PC-3 (cell line): ENCODE measurements around the gene EIF5. TPM values are rescaled to one million over a fixed set of nuclear protein-coding genes. Genes with fewer than 3 reads are reported as not detected.

Experiments
- ATAC-seq: fragments of 200-7000 bp; cut with Tn5 transposase; 2 replicates; pipeline ENCODE4 v1.9.1; 2020; ENCODE audit warnings: mild to moderate bottlenecking, moderate library complexity
- BruUV-seq: library from RNA; stranded (reverse); fragments of 400-500 nt; replicated peaks from 2 replicates; lab custom pipeline; 2021; lab: Mats Ljungman, UMichigan
- CTCF ChIA-PET: fragments of 300-600 bp; sonication (Branson Sonifier 250); formaldehyde crosslinking; loops from one replicate; lab custom pipeline; 2022; ENCODE audit warnings: antibody characterized with exemption; lab: Charles Lee
- POLR2A ChIA-PET: fragments of 300-600 bp; sonication (Branson Sonifier 250); formaldehyde crosslinking; loops from one replicate; lab custom pipeline; 2022; ENCODE audit warnings: antibody characterized with exemption; ENCODE audit not compliant: unreplicated experiment; lab: Charles Lee
- DNase-seq: peaks from one replicate; pipeline ENCODE4 v3.0.0-alpha.2; 2015
- H2AFZ ChIP-seq: fragments of 300-600 bp; sonication (generic); 2 replicates; pipeline ENCODE4 v1.6.0; 2016; ENCODE audit warnings: antibody characterized with exemption, low read length
- H3F3A ChIP-seq: fragments of 300-600 bp; sonication (generic); one replicate; pipeline ENCODE4 v1.6.0; 2017; ENCODE audit warnings: antibody characterized with exemption, low read length, control low read depth, mild to moderate bottlenecking; ENCODE audit not compliant: unreplicated experiment
- H3K27ac ChIP-seq: fragments of 300-600 bp; sonication (generic); 2 replicates; pipeline ENCODE4 v1.5.1; 2016; ENCODE audit warnings: mild to moderate bottlenecking, low read length
- H3K27me3 ChIP-seq: fragments of 300-600 bp; sonication (generic); 2 replicates; pipeline ENCODE4 v1.6.1; 2016; ENCODE audit warnings: low read length, mixed read lengths
- H3K36me3 ChIP-seq: fragments of 300-600 bp; sonication (generic); 2 replicates; pipeline ENCODE4 v1.6.1; 2016; ENCODE audit warnings: low read depth, mixed run types, low read length, mixed read lengths
- H3K4me1 ChIP-seq: fragments of 300-600 bp; sonication (generic); 2 replicates; pipeline ENCODE4 v1.5.1; 2016; ENCODE audit warnings: low read length; ENCODE audit not compliant: insufficient read depth
- H3K4me2 ChIP-seq: fragments of 300-600 bp; sonication (generic); 2 replicates; pipeline ENCODE4 v1.6.0; 2016; ENCODE audit warnings: low read length
- H3K4me3 ChIP-seq: fragments of 300-600 bp; sonication (generic); 2 replicates; pipeline ENCODE4 v1.5.1; 2016; ENCODE audit warnings: mild to moderate bottlenecking, low read length, mixed read lengths
- H3K79me2 ChIP-seq: fragments of 300-600 bp; sonication (generic); 2 replicates; pipeline ENCODE4 v1.6.1; 2017; ENCODE audit warnings: low read length, mixed read lengths
- H3K9ac ChIP-seq: fragments of 300-600 bp; sonication (generic); 2 replicates; pipeline ENCODE4 v1.6.0; 2016; ENCODE audit warnings: mild to moderate bottlenecking, low read length
- H3K9me2 ChIP-seq: fragments of 300-600 bp; sonication (generic); replicated peaks from 2 replicates; pipeline ENCODE4 v1.6.1; 2016; ENCODE audit warnings: mixed run types, low read length, mixed read lengths
- H3K9me3 ChIP-seq: fragments of 300-600 bp; sonication (generic); 2 replicates; pipeline ENCODE4 v1.6.1; 2016; ENCODE audit warnings: low read length, mixed read lengths
- H4K20me1 ChIP-seq: fragments of 300-600 bp; sonication (generic); 2 replicates; pipeline ENCODE4 v1.6.1; 2016; ENCODE audit warnings: low read length, mixed read lengths
- EZH2 ChIP-seq: fragments of 300-600 bp; sonication (generic); IDR thresholded peaks from one replicate; pipeline ENCODE4 v1.6.1; 2017; ENCODE audit warnings: antibody characterized with exemption, mild to moderate bottlenecking, low read length; ENCODE audit not compliant: unreplicated experiment
- EZH2phosphoT487 ChIP-seq: fragments of 300-600 bp; sonication (generic); IDR thresholded peaks from 2 replicates; pipeline ENCODE4 v1.6.1; 2018; ENCODE audit warnings: mild to moderate bottlenecking, antibody characterized with exemption, low read length, borderline replicate concordance
- intact Hi-C: fragments of 100-400 bp; cut with micrococcal nuclease; formaldehyde crosslinking; loops from 2 replicates; pipeline ENCODE4 v1.9.0; 2023
- total RNA-seq: library from RNA; depleted of rRNA; stranded (reverse); fragments of >200 nt; gene quantifications from 2 replicates; pipeline ENCODE4 v1.2.3, GENCODE V29; 2014
- TF ChIP-seq, protein P1 (sequence below): fragments of 300-600 bp; sonication (generic); conservative IDR thresholded peaks from 2 replicates; pipeline ENCODE4 v1.5.1; 2017; ENCODE audit warnings: antibody characterized with exemption, low read depth, mild to moderate bottlenecking, low read length

The EIF5 gene
- total RNA-seq, 1 experiment from 2014 or later, result 216 TPM

DNA sequence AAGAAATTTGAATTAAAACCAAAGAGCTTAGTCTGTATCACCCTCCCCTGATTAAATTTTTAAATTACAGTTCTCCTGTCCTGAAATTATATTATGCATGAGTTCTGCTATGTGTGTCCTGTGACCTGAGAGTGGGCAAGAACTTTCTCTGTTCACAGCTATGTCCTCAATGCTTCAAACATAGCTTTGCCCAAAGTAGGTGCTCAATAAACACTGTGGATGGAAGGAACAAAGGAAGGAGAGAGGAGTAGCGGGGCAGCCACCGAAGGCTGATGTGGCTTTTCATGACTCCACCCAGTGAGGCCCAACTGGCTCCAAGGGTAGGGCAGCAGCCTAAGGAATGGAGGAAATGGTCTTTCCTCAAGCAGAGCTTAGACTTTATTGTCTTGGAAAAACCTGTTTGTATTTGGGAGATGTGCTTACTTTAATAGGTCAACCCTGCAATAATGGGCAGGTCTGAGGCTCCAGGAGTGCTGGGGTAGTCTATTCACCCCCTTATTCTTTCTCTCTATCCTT, 43.5 kb downstream of the EIF5 start:
- no peak overlapping the region for H3K4me2 ChIP-seq
- H2AFZ ChIP-seq, result no peak overlapping the region
- intact Hi-C loops, result no loop called here
- TF ChIP-seq, protein P1, sequence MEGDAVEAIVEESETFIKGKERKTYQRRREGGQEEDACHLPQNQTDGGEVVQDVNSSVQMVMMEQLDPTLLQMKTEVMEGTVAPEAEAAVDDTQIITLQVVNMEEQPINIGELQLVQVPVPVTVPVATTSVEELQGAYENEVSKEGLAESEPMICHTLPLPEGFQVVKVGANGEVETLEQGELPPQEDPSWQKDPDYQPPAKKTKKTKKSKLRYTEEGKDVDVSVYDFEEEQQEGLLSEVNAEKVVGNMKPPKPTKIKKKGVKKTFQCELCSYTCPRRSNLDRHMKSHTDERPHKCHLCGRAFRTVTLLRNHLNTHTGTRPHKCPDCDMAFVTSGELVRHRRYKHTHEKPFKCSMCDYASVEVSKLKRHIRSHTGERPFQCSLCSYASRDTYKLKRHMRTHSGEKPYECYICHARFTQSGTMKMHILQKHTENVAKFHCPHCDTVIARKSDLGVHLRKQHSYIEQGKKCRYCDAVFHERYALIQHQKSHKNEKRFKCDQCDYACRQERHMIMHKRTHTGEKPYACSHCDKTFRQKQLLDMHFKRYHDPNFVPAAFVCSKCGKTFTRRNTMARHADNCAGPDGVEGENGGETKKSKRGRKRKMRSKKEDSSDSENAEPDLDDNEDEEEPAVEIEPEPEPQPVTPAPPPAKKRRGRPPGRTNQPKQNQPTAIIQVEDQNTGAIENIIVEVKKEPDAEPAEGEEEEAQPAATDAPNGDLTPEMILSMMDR, result no peak
- TF ChIP-seq EZH2phosphoT487, result no peak
- TF ChIP-seq EZH2, result no peak
- ATAC-seq (no peak), DNase-seq (no peak)
- H3K9me2 ChIP-seq, result no peaks in the 10 kb centered on the region
- no peaks in the 10 kb centered on the region for H3F3A ChIP-seq
- POLR2A ChIA-PET, result no interaction called here
- no peaks in the 10 kb centered on the region for H3K36me3 ChIP-seq
- H3K9ac ChIP-seq, result no peak overlapping the region
- no peak overlapping the region for H3K27ac ChIP-seq
- CTCF ChIA-PET, result no interaction called here
- BruUV-seq, result no TSS peak
- H3K9me3 ChIP-seq, result no peaks in the 10 kb centered on the region
- no peaks in the 10 kb centered on the region for H4K20me1 ChIP-seq
- H3K27me3 ChIP-seq, result no peaks in the 10 kb centered on the region
- H3K4me1 ChIP-seq, result peaks cover 6% of the 10 kb centered on the region
- no peak overlapping the region for H3K4me3 ChIP-seq
- no peaks in the 10 kb centered on the region for H3K79me2 ChIP-seq

DNA sequence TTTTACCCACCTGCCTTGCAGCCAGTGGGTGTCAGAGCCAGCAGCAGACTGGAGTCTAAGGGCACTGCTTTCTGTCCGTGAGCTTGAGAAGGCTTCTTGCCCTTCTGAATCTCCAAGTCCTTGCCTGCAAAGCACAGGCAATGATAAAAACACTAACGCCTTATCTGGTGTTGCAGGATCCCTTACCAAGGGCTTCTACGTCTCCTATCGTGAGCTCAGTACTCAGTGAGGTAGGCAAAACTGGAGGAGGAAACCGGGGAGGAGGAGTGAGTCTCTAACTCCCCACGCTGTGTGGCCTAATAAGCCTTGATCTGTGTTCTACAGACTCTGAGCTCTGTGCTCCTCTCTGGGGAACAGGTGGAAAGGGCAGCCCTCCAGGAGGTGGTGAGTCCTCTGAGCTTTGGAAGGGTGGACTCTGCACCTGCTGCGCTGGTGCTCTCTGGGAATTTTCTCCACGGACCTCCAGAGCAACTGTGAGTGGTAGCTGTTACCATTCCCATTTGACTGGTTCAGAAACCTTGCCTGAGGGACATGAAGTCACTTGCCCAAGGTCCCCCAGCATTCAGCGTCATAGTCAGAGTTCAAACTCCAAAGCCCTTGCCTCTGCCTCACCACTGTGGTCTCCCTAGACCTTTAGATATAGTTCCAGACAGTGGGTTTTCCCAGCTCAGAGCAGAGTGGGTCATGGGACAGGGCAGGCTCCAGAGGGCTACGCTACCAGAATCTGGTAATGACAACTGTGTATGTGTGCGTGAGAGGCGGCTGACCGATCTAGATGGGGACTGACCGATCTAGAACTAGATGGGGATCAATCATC, 44.2 kb downstream of the EIF5 start:
- ChIA-PET POLR2A (no interaction called here), CTCF (no interaction called here)
- no peak overlapping the region for H3K4me3 ChIP-seq
- H3K36me3 ChIP-seq, result no peaks in the 10 kb centered on the region
- ATAC-seq, result no peak
- H3K9ac ChIP-seq, result no peak overlapping the region
- H3K27me3 ChIP-seq, result no peaks in the 10 kb centered on the region
- H3K4me1 ChIP-seq, result peaks cover under 1% of the 10 kb centered on the region
- intact Hi-C loops, result no loop called here
- no peaks in the 10 kb centered on the region for H3F3A ChIP-seq
- no peaks in the 10 kb centered on the region for H3K9me3 ChIP-seq
- no peak overlapping the region for H3K27ac ChIP-seq
- TF ChIP-seq EZH2phosphoT487 (no peak), EZH2 (no peak)
- H3K4me2 ChIP-seq, result no peak overlapping the region
- no peak for DNase-seq
- no peak overlapping the region for H2AFZ ChIP-seq
- no peaks in the 10 kb centered on the region for H3K9me2 ChIP-seq
- BruUV-seq, result no TSS peak
- no peaks in the 10 kb centered on the region for H3K79me2 ChIP-seq
- no peaks in the 10 kb centered on the region for H4K20me1 ChIP-seq

DNA sequence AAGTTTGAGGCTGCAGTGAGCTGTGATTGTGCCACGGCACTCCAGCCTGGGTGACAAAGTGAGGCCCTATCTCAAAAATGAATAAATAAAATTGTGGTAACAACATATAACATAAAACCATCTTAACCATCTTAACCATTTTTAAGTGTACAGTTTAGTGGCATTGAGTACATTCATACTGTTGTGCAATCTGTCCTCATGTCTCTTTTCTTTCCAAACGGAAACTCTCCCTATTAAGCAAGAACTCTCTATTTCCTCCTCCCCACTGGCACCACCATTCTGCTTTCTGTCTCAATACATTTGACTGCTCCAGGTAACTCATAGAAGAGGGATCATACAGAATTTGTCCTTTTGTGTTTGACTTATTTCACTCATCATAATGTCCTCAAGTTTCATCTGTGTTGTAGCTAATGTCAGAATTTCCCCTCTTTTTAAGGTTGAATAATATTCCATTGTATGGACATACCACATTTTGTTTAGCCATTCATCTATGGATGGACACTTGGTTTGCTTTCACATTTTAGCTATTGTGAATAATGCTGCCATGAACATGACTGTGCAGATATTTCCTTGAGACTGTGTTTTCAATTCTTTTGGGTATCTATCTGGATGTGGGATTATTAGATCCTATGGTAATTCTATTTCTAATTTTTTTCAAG, 46.8 kb downstream of the EIF5 start:
- H3K9me3 ChIP-seq, result no peaks in the 10 kb centered on the region
- no peaks in the 10 kb centered on the region for H4K20me1 ChIP-seq
- H3F3A ChIP-seq, result no peaks in the 10 kb centered on the region
- H2AFZ ChIP-seq, result no peak overlapping the region
- ATAC-seq (no peak), DNase-seq (no peak)
- H3K27me3 ChIP-seq, result no peaks in the 10 kb centered on the region
- H3K4me3 ChIP-seq, result no peak overlapping the region
- TF ChIP-seq, protein P1, result no peak
- TF ChIP-seq EZH2, result no peak
- TF ChIP-seq EZH2phosphoT487, result no peak
- H3K4me2 ChIP-seq, result no peak overlapping the region
- ChIA-PET POLR2A (no interaction called here), CTCF (no interaction called here)
- intact Hi-C loops, result no loop called here
- peaks cover 5% of the 10 kb centered on the region; the same call in 1 of the 2 replicates for H3K4me1 ChIP-seq
- no TSS peak for BruUV-seq
- no peaks in the 10 kb centered on the region for H3K9me2 ChIP-seq
- H3K79me2 ChIP-seq, result peaks cover 12% of the 10 kb centered on the region
- no peak overlapping the region for H3K9ac ChIP-seq
- H3K27ac ChIP-seq, result no peak overlapping the region
- no peaks in the 10 kb centered on the region for H3K36me3 ChIP-seq
